DND-41 (cell line): Measurements from ENCODE around the gene GPR148.
A peak's percentile ranks its signal among the peaks of the same experiment; 100 is the strongest.

Experiments
- EZH2 ChIP-seq: IDR thresholded peaks from 3 replicates; pipeline ENCODE4 v1.6.1; 2012; ENCODE audit warnings: borderline replicate concordance, low read depth, mild to moderate bottlenecking, moderate library complexity, low read length, inconsistent platforms; ENCODE audit not compliant: severe bottlenecking
- TF ChIP-seq, protein P1 (sequence below): IDR thresholded peaks from 2 replicates; pipeline ENCODE4 v1.5.1; 2012; ENCODE audit warnings: borderline replicate concordance, low read length, moderate library complexity, mild to moderate bottlenecking; ENCODE audit not compliant: poor library complexity, severe bottlenecking; ENCODE audit errors: extremely low read depth

- TF ChIP-seq, protein P1, sequence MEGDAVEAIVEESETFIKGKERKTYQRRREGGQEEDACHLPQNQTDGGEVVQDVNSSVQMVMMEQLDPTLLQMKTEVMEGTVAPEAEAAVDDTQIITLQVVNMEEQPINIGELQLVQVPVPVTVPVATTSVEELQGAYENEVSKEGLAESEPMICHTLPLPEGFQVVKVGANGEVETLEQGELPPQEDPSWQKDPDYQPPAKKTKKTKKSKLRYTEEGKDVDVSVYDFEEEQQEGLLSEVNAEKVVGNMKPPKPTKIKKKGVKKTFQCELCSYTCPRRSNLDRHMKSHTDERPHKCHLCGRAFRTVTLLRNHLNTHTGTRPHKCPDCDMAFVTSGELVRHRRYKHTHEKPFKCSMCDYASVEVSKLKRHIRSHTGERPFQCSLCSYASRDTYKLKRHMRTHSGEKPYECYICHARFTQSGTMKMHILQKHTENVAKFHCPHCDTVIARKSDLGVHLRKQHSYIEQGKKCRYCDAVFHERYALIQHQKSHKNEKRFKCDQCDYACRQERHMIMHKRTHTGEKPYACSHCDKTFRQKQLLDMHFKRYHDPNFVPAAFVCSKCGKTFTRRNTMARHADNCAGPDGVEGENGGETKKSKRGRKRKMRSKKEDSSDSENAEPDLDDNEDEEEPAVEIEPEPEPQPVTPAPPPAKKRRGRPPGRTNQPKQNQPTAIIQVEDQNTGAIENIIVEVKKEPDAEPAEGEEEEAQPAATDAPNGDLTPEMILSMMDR, result peak; percentile 13
- no peak for TF ChIP-seq EZH2
Observed at GRCh38 chr2:130767408-130767775, 38.5 kb downstream of the GPR148 start.
